HCT116 (cell line): ENCODE results near the gene RELA. TPM values are rescaled to one million over a fixed set of nuclear protein-coding genes. Genes with fewer than 3 reads are reported as not detected.
A peak's percentile ranks its signal among the peaks of the same experiment; 100 is the strongest.

Source experiments
- ATAC-seq: fragments of 200-7000 bp; cut with Tn5 transposase; 2 replicates; pipeline ENCODE4 v1.9.1; 2020; ENCODE audit warnings: mild to moderate bottlenecking, moderate library complexity
- BruUV-seq: library from RNA; stranded (reverse); fragments of 400-500 nt; replicated peaks from 2 replicates; lab custom pipeline; 2021; lab: Mats Ljungman, UMichigan
- CTCF ChIA-PET: fragments of 300-600 bp; sonication (Branson Sonifier 250); formaldehyde crosslinking; loops from one replicate; lab custom pipeline; 2021; ENCODE audit warnings: antibody characterized with exemption; lab: Charles Lee
- POLR2A ChIA-PET: fragments of 300-600, 350-600 bp; sonication (Branson Sonifier 250); formaldehyde crosslinking; loops from one replicate; lab custom pipeline; 2021; ENCODE audit warnings: antibody characterized with exemption; lab: Charles Lee
- RAD21 ChIA-PET, 2 experiments: fragments of 300-600 bp; sonication (Branson Sonifier 250); formaldehyde crosslinking; loops; one replicate each; lab custom pipeline; 2023; ENCODE audit warnings: low total read pairs in 2 of 2; ENCODE audit not compliant: uncharacterized antibody in 2 of 2, unreplicated experiment in 2 of 2, low non-redundant PET in 1 of 2; lab: Charles Lee
- DNase-seq: peaks from one replicate; pipeline ENCODE4 v3.0.0-alpha.2; 2010; ENCODE audit warnings: low read depth, low spot score
- H2AFZ ChIP-seq: fragments of 200-600 bp; shearing (Covaris generic), sonication (generic); 2 replicates; pipeline ENCODE4 v1.6.1; 2017; ENCODE audit warnings: low read depth, mixed run types, mixed read lengths, antibody characterized with exemption, low read length; ENCODE audit not compliant: poor library complexity, severe bottlenecking
- H3K27ac ChIP-seq: 2 replicates; pipeline ENCODE4 v1.5.1; 2012; ENCODE audit warnings: low read depth, low read length
- H3K27me3 ChIP-seq: fragments of 200-600 bp; sonication (generic); 2 replicates; pipeline ENCODE4 v1.6.1; 2016; ENCODE audit warnings: mixed run types, low read length, mixed read lengths; ENCODE audit not compliant: insufficient read depth
- H3K36me3 ChIP-seq, 2 experiments: fragments of 200-500 bp in 1 of 2; fragments of 200-600 bp in 1 of 2; sonication (Bioruptor generic) in 1 of 2; sonication (generic) in 1 of 2; 2 replicates each; pipeline versions ENCODE4 v1.5.1 to v1.6.1; 2014 to 2016; ENCODE audit warnings: low read length in 2 of 2, inconsistent platforms in 1 of 2, mixed read lengths in 1 of 2, mixed run types in 1 of 2; ENCODE audit not compliant: insufficient read depth in 2 of 2, control insufficient read depth in 1 of 2
- H3K4me1 ChIP-seq, 2 experiments: fragments of 200-600 bp in 1 of 2; sonication (generic) in 1 of 2; 2 replicates each; pipeline versions ENCODE4 v1.5.1 to v1.6.1; 2012 to 2017; ENCODE audit warnings: low read length in 2 of 2, inconsistent platforms in 1 of 2, mild to moderate bottlenecking in 1 of 2, mixed read lengths in 1 of 2, mixed run types in 1 of 2, moderate library complexity in 1 of 2; ENCODE audit not compliant: insufficient read depth in 2 of 2, control insufficient read depth in 1 of 2
- H3K4me2 ChIP-seq: fragments of 200-600 bp; sonication (generic); 2 replicates; pipeline ENCODE4 v1.6.1; 2017; ENCODE audit warnings: mixed run types, low read length, mixed read lengths
- H3K4me3 ChIP-seq, 2 experiments: fragments of 200-600 bp in 1 of 2; sonication (generic) in 1 of 2; replicated peaks in 1 of 2; 2 replicates each; pipeline ENCODE4 v1.5.1; 2011 to 2016; ENCODE audit warnings: low read length in 2 of 2, control low read depth in 1 of 2, low read depth in 1 of 2, mild to moderate bottlenecking in 1 of 2, mixed read lengths in 1 of 2, mixed run types in 1 of 2
- H3K79me2 ChIP-seq: fragments of 200-600 bp; sonication (generic); 2 replicates; pipeline ENCODE4 v1.6.1; 2017; ENCODE audit warnings: mild to moderate bottlenecking, mixed run types, low read length, moderate library complexity, mixed read lengths; ENCODE audit not compliant: insufficient read depth
- H3K9ac ChIP-seq: fragments of 200-600 bp; sonication (generic); 2 replicates; pipeline ENCODE4 v1.6.1; 2016; ENCODE audit warnings: low read length, mixed read lengths
- H3K9me2 ChIP-seq: fragments of 200-600 bp; sonication (generic), shearing (Covaris generic); 2 replicates; pipeline ENCODE4 v1.6.1; 2017; ENCODE audit warnings: mixed run types, mild to moderate bottlenecking, moderate library complexity; ENCODE audit not compliant: insufficient read depth
- H3K9me3 ChIP-seq, 2 experiments: fragments of 200-500 bp in 1 of 2; fragments of 200-600 bp in 1 of 2; sonication (Bioruptor generic) in 1 of 2; sonication (generic) in 1 of 2; 2 replicates each; pipeline ENCODE4 v1.6.1; 2014 to 2017; ENCODE audit warnings: low read length in 2 of 2, mixed read lengths in 2 of 2, inconsistent platforms in 1 of 2, low read depth in 1 of 2, mild to moderate bottlenecking in 1 of 2, mixed run types in 1 of 2, moderate library complexity in 1 of 2; ENCODE audit not compliant: control insufficient read depth in 1 of 2, insufficient read depth in 1 of 2
- H4K20me1 ChIP-seq: fragments of 200-600 bp; sonication (generic), shearing (Covaris generic); 2 replicates; pipeline ENCODE4 v1.6.1; 2017; ENCODE audit warnings: mixed run types, mild to moderate bottlenecking, moderate library complexity; ENCODE audit not compliant: insufficient read depth
- ATF3 ChIP-seq: IDR thresholded peaks from 2 replicates; pipeline ENCODE4 v1.6.1; 2012
- CBX3 ChIP-seq: IDR thresholded peaks from 2 replicates; pipeline ENCODE4 v1.6.1; 2012; ENCODE audit warnings: low read depth
- CEBPB ChIP-seq: IDR thresholded peaks from 2 replicates; pipeline ENCODE4 v1.6.1; 2012; ENCODE audit warnings: low read depth
- CTCF ChIP-seq, 3 experiments: fragments of 200-600 bp in 1 of 3; sonication (generic) in 1 of 3; IDR thresholded peaks in 2 of 3; conservative IDR thresholded peaks in 1 of 3; 2 replicates each; pipeline ENCODE4 v1.5.1; 2012 to 2017; ENCODE audit warnings: low read depth in 2 of 3, low read length in 2 of 3, antibody characterized with exemption in 1 of 3, borderline replicate concordance in 1 of 3, control low read depth in 1 of 3, mild to moderate bottlenecking in 1 of 3, mixed read lengths in 1 of 3, mixed run types in 1 of 3, moderate library complexity in 1 of 3; ENCODE audit not compliant: insufficient read depth in 1 of 3
- EGR1 ChIP-seq: IDR thresholded peaks from 2 replicates; pipeline ENCODE4 v1.6.1; 2012; ENCODE audit warnings: low read depth
- ELF1 ChIP-seq: IDR thresholded peaks from 2 replicates; pipeline ENCODE4 v1.6.1; 2012; ENCODE audit warnings: low read depth, borderline replicate concordance
- EZH2 ChIP-seq: fragments of 200-600 bp; sonication (generic); IDR thresholded peaks from 2 replicates; pipeline ENCODE4 v1.6.1; 2017; ENCODE audit warnings: antibody characterized with exemption, mixed run types
- FOSL1 ChIP-seq: IDR thresholded peaks from 2 replicates; pipeline ENCODE4 v1.6.1; 2012; ENCODE audit warnings: low read depth
- JUND ChIP-seq: IDR thresholded peaks from 2 replicates; pipeline ENCODE4 v1.6.1; 2012
- POLR2A ChIP-seq: IDR thresholded peaks from 2 replicates; pipeline ENCODE4 v1.7.0; 2011; ENCODE audit warnings: borderline replicate concordance; ENCODE audit not compliant: insufficient read depth, insufficient read length; ENCODE audit errors: extremely low read depth
- POLR2AphosphoS5 ChIP-seq: IDR thresholded peaks from 2 replicates; pipeline ENCODE4 v1.6.1; 2011; ENCODE audit warnings: mild to moderate bottlenecking, low read depth, low read length, moderate library complexity
- RAD21 ChIP-seq: IDR thresholded peaks from 2 replicates; pipeline ENCODE4 v1.6.1; 2012; ENCODE audit warnings: low read depth, mild to moderate bottlenecking
- REST ChIP-seq: IDR thresholded peaks from 2 replicates; pipeline ENCODE4 v1.6.1; 2012; ENCODE audit warnings: low read depth
- SIN3A ChIP-seq: IDR thresholded peaks from 2 replicates; pipeline ENCODE4 v1.6.1; 2012; ENCODE audit warnings: low read depth
- SRF ChIP-seq: IDR thresholded peaks from 2 replicates; pipeline ENCODE4 v1.6.1; 2012; ENCODE audit warnings: low read depth
- TCF7L2 ChIP-seq: IDR thresholded peaks from 2 replicates; pipeline ENCODE4 v1.7.0; 2011; ENCODE audit warnings: borderline replicate concordance, inconsistent platforms; ENCODE audit not compliant: insufficient read depth, insufficient read length; ENCODE audit errors: extremely low read depth
- YY1 ChIP-seq: IDR thresholded peaks from 2 replicates; pipeline ENCODE4 v1.6.1; 2011; ENCODE audit warnings: low read length, low read depth, moderate library complexity, mild to moderate bottlenecking; ENCODE audit not compliant: insufficient replicate concordance; ENCODE audit errors: extremely low read depth
- ZBTB33 ChIP-seq: IDR thresholded peaks from 2 replicates; pipeline ENCODE4 v1.6.1; 2011; ENCODE audit warnings: mild to moderate bottlenecking, low read length, moderate library complexity; ENCODE audit not compliant: insufficient replicate concordance; ENCODE audit errors: extremely low read depth
- ZFX ChIP-seq: fragments of 450-650 bp; IDR thresholded peaks from 2 replicates; pipeline ENCODE4 v1.6.1; 2017
- ZNF274 ChIP-seq: fragments of 200-500 bp; sonication (Bioruptor generic); IDR thresholded peaks from 2 replicates; pipeline ENCODE4 v1.6.1; 2014; ENCODE audit warnings: mild to moderate bottlenecking, low read depth, low read length, inconsistent platforms
- intact Hi-C: fragments of 100-400 bp; cut with micrococcal nuclease; formaldehyde crosslinking; loops from 2 replicates; pipeline ENCODE4 v1.10.0; 2022
- total RNA-seq: library from RNA; stranded (reverse); gene quantifications from one replicate; pipeline ENCODE4 v1.2.1, GENCODE V29; 2021; ENCODE audit not compliant: unreplicated experiment

Gene RELA
- total RNA-seq, 1 experiment from 2014 or later, result 78.5 TPM

GRCh38 chr11:65649656-65650546 lies 12.8 kb downstream of the RELA start:
- H2AFZ ChIP-seq, result no peak overlapping the region
- H3K9ac ChIP-seq, result no peak overlapping the region
- ChIA-PET CTCF (no interaction called here), RAD21 (no interaction called here), POLR2A (no interaction called here)
- H4K20me1 ChIP-seq, result no peaks in the 10 kb centered on the region
- no peaks in the 10 kb centered on the region; the same call in 1 of the 2 replicates for H3K79me2 ChIP-seq
- no peak for DNase-seq
- TF ChIP-seq JUND, result no peak
- TF ChIP-seq CBX3, result no peak
- no peak for TF ChIP-seq ZFX
- TF ChIP-seq POLR2A, result no peak
- TF ChIP-seq SRF, result no peak
- no peak for TF ChIP-seq ZBTB33
- TF ChIP-seq YY1, result no peak
- no peak for TF ChIP-seq REST
- TF ChIP-seq FOSL1, result no peak
- TF ChIP-seq SIN3A, result no peak
- TF ChIP-seq POLR2AphosphoS5, result no peak
- no peak for TF ChIP-seq EGR1
- TF ChIP-seq TCF7L2, result no peak
- TF ChIP-seq ZNF274, result no peak
- TF ChIP-seq ELF1, result no peak
- TF ChIP-seq EZH2, result no peak
- TF ChIP-seq RAD21, result no peak
- no peak for TF ChIP-seq ATF3
- no peak for TF ChIP-seq CTCF (IDR thresholded peaks at IDR 0.05 in 2 of 3, conservative IDR thresholded peaks at IDR 0.05 in 1 of 3; ENCODE audit: borderline replicate concordance in 1 of 3, insufficient read depth in 1 of 3, low read depth in 2 of 3, low read length in 2 of 3)
- no peak for TF ChIP-seq CEBPB
- H3K27me3 ChIP-seq, result no peaks in the 10 kb centered on the region
- H3K4me2 ChIP-seq, result no peak overlapping the region
- H3K36me3 ChIP-seq, result peaks cover 1 to 18% of the 10 kb centered on the region in 2 experiments; a peak in 2 of 4 replicates
- H3K4me3 ChIP-seq, result no peak overlapping the region
- no peaks in the 10 kb centered on the region for H3K9me2 ChIP-seq
- peak overlapping the region; percentile 96; the same call in 1 of the 2 replicates for H3K27ac ChIP-seq
- no TSS peak for BruUV-seq
- ATAC-seq, result no peak
- intact Hi-C loops, result no loop called here
- no peaks in the 10 kb centered on the region for H3K9me3 ChIP-seq
- peaks cover 49 to 79% of the 10 kb centered on the region in 2 experiments for H3K4me1 ChIP-seq
